ENCODE results near the gene RALGAPB.

The RALGAPB gene

GRCh38 chr20:38534756-38535155, 62.1 kb downstream of the RALGAPB start:
- Histone ChIP-seq H4K20me1 (ENCODE audit: insufficient read depth, low read length) (no peaks in the 10 kb centered on the region), H3K79me2 (ENCODE audit: insufficient read depth, low read length) (no peaks in the 10 kb centered on the region), H3K9me3 (ENCODE audit: insufficient read depth, low read length, severe bottlenecking) (no peaks in the 10 kb centered on the region), H3K4me1 (ENCODE audit: insufficient read depth, low read length) (no peaks in the 10 kb centered on the region), H3K36me3 (ENCODE audit: insufficient read depth, low read length) (peaks cover 71% of the 10 kb centered on the region), H3K27ac (ENCODE audit: low read length) (no peak overlapping the region), H2AFZ (ENCODE audit: low read depth, low read length) (no peak overlapping the region), H3K27me3 (ENCODE audit: insufficient read depth, low read length, poor library complexity) (no peaks in the 10 kb centered on the region), H3K4me3 (ENCODE audit: low read depth in 1 of 2, low read length in 2 of 2) (no peak overlapping the region), H3K4me2 (ENCODE audit: insufficient read depth, low read length) (no peak overlapping the region), H3K9ac (ENCODE audit: low read depth, low read length) (no peak overlapping the region)
- TF ChIP-seq CTCF (IDR thresholded peaks at IDR 0.05; ENCODE audit: borderline replicate concordance, extremely low read depth, low read length, poor library complexity, severe bottlenecking): no peak
- no peak for TF ChIP-seq EZH2 (IDR thresholded peaks at IDR 0.05; ENCODE audit: borderline replicate concordance, low read depth, low read length, severe bottlenecking)
- DNase-seq: no peak
- no peak for ATAC-seq (ENCODE audit: insufficient read depth, low read depth)

DNA sequence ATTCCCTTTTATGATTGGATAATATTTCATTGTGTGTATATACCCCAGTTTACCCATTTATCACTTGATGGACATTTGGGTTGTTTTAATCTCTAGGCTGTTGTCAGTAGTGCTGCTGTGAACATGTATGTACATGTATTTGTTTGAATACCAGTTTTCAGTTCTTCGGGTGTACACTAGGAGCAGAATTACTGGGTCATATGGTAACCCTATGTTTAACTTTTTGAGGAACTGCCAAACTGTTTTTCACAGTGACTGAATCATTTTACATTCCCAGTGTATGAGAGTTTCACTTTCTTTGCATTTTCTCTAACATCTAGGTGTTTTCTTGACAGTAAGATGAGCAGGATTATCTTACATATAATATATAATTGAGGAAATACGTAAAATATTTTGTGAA, 63.7 kb downstream of the RALGAPB start:
- ATAC-seq (ENCODE audit: insufficient read depth, low read depth): no peak
- no peaks in the 10 kb centered on the region for H4K20me1 ChIP-seq (ENCODE audit: insufficient read depth, low read length)
- no peak overlapping the region for H2AFZ ChIP-seq (ENCODE audit: low read depth, low read length)
- peaks cover 80% of the 10 kb centered on the region for H3K36me3 ChIP-seq (ENCODE audit: insufficient read depth, low read length)
- H3K9ac ChIP-seq (ENCODE audit: low read depth, low read length): no peak overlapping the region
- TF ChIP-seq CTCF (IDR thresholded peaks at IDR 0.05; ENCODE audit: borderline replicate concordance, extremely low read depth, low read length, poor library complexity, severe bottlenecking): no peak
- TF ChIP-seq EZH2 (IDR thresholded peaks at IDR 0.05; ENCODE audit: borderline replicate concordance, low read depth, low read length, severe bottlenecking): no peak
- H3K4me1 ChIP-seq (ENCODE audit: insufficient read depth, low read length): no peaks in the 10 kb centered on the region
- DNase-seq: no peak
- no peaks in the 10 kb centered on the region for H3K9me3 ChIP-seq (ENCODE audit: insufficient read depth, low read length, severe bottlenecking)
- no peaks in the 10 kb centered on the region for H3K27me3 ChIP-seq (ENCODE audit: insufficient read depth, low read length, poor library complexity)
- no peaks in the 10 kb centered on the region for H3K79me2 ChIP-seq (ENCODE audit: insufficient read depth, low read length)
- H3K27ac ChIP-seq (ENCODE audit: low read length): no peak overlapping the region
- no peak overlapping the region for H3K4me3 ChIP-seq (ENCODE audit: low read depth in 1 of 2, low read length in 2 of 2)
- H3K4me2 ChIP-seq (ENCODE audit: insufficient read depth, low read length): no peak overlapping the region

GRCh38 chr20:38537176-38537575, 64.5 kb downstream of the RALGAPB start:
- TF ChIP-seq EZH2 (IDR thresholded peaks at IDR 0.05; ENCODE audit: borderline replicate concordance, low read depth, low read length, severe bottlenecking) (no peak), CTCF (IDR thresholded peaks at IDR 0.05; ENCODE audit: borderline replicate concordance, extremely low read depth, low read length, poor library complexity, severe bottlenecking) (no peak)
- Histone ChIP-seq H3K36me3 (ENCODE audit: insufficient read depth, low read length) (peaks cover 86% of the 10 kb centered on the region), H2AFZ (ENCODE audit: low read depth, low read length) (no peak overlapping the region), H3K27ac (ENCODE audit: low read length) (no peak overlapping the region), H3K9me3 (ENCODE audit: insufficient read depth, low read length, severe bottlenecking) (no peaks in the 10 kb centered on the region), H3K79me2 (ENCODE audit: insufficient read depth, low read length) (no peaks in the 10 kb centered on the region), H3K4me3 (ENCODE audit: low read depth in 1 of 2, low read length in 2 of 2) (no peak overlapping the region), H3K27me3 (ENCODE audit: insufficient read depth, low read length, poor library complexity) (no peaks in the 10 kb centered on the region), H3K4me2 (ENCODE audit: insufficient read depth, low read length) (no peak overlapping the region), H3K4me1 (ENCODE audit: insufficient read depth, low read length) (no peaks in the 10 kb centered on the region), H3K9ac (ENCODE audit: low read depth, low read length) (no peak overlapping the region), H4K20me1 (ENCODE audit: insufficient read depth, low read length) (no peaks in the 10 kb centered on the region)
- ATAC-seq (ENCODE audit: insufficient read depth, low read depth): no peak
- no peak for DNase-seq

- no peaks in the 10 kb centered on the region; the same call in 1 of the 2 replicates for H4K20me1 ChIP-seq (ENCODE audit: insufficient read depth, low read length)
- ATAC-seq (ENCODE audit: insufficient read depth, low read depth): no peak
- peaks cover 87% of the 10 kb centered on the region for H3K36me3 ChIP-seq (ENCODE audit: insufficient read depth, low read length)
- H3K4me2 ChIP-seq (ENCODE audit: insufficient read depth, low read length): no peak overlapping the region
- no peaks in the 10 kb centered on the region for H3K27me3 ChIP-seq (ENCODE audit: insufficient read depth, low read length, poor library complexity)
- H2AFZ ChIP-seq (ENCODE audit: low read depth, low read length): no peak overlapping the region
- TF ChIP-seq EZH2 (IDR thresholded peaks at IDR 0.05; ENCODE audit: borderline replicate concordance, low read depth, low read length, severe bottlenecking) (no peak), CTCF (IDR thresholded peaks at IDR 0.05; ENCODE audit: borderline replicate concordance, extremely low read depth, low read length, poor library complexity, severe bottlenecking) (no peak)
- H3K4me3 ChIP-seq (ENCODE audit: low read depth in 1 of 2, low read length in 2 of 2): no peak overlapping the region
- no peak overlapping the region for H3K27ac ChIP-seq (ENCODE audit: low read length)
- H3K4me1 ChIP-seq (ENCODE audit: insufficient read depth, low read length): no peaks in the 10 kb centered on the region
- no peak overlapping the region for H3K9ac ChIP-seq (ENCODE audit: low read depth, low read length)
- DNase-seq: no peak
- H3K9me3 ChIP-seq (ENCODE audit: insufficient read depth, low read length, severe bottlenecking): no peaks in the 10 kb centered on the region
- no peaks in the 10 kb centered on the region for H3K79me2 ChIP-seq (ENCODE audit: insufficient read depth, low read length)
These were observed 66.1 kb downstream of the RALGAPB start for GRCh38 chr20:38538789-38539188.

All from DND-41 (cell line).